Fibroblast of lung (primary cell): ENCODE results near the gene RTP2. TPM values are rescaled to one million over a fixed set of nuclear protein-coding genes. Genes with fewer than 3 reads are reported as not detected.

ENCODE experiments used
- DNase-seq, 2 donors: peaks; one replicate each; pipeline versions ENCODE4 v3.0.0 to v3.0.0-alpha.2; 2010; ENCODE audit warnings: low read depth in 2 of 2
- H2AFZ ChIP-seq: 2 replicates; pipeline ENCODE4 v1.5.1; 2012; ENCODE audit warnings: low read length, control low read depth, inconsistent platforms
- H3K27ac ChIP-seq: 2 replicates; pipeline ENCODE4 v1.5.1; 2011; ENCODE audit warnings: low read length, control low read depth; ENCODE audit not compliant: insufficient read depth
- H3K27me3 ChIP-seq: 2 replicates; pipeline ENCODE4 v1.5.1; 2011; ENCODE audit warnings: mild to moderate bottlenecking, low read length; ENCODE audit not compliant: control insufficient read depth, insufficient read depth
- H3K36me3 ChIP-seq: 2 replicates; pipeline ENCODE4 v1.5.1; 2011; ENCODE audit warnings: low read length; ENCODE audit not compliant: control insufficient read depth, insufficient read depth
- H3K4me1 ChIP-seq: 2 replicates; pipeline ENCODE4 v1.5.1; 2011; ENCODE audit warnings: low read length; ENCODE audit not compliant: control insufficient read depth, insufficient read depth; ENCODE audit errors: extremely low read depth
- H3K4me2 ChIP-seq: 2 replicates; pipeline ENCODE4 v1.5.1; 2011; ENCODE audit warnings: low read length, control low read depth; ENCODE audit not compliant: insufficient read depth; ENCODE audit errors: extremely low read depth
- H3K4me3 ChIP-seq, 4 experiments: fragments of 200-600 bp in 1 of 4; sonication (generic) in 1 of 4; replicated peaks in 1 of 4; 2 replicates each; pipeline ENCODE4 v1.5.1; 2011 to 2016; ENCODE audit warnings: low read length in 4 of 4, low read depth in 3 of 4, mild to moderate bottlenecking in 3 of 4, control low read depth in 2 of 4, inconsistent platforms in 1 of 4, mixed read lengths in 1 of 4; ENCODE audit not compliant: insufficient read depth in 1 of 4; ENCODE audit errors: control extremely low read depth in 1 of 4
- H3K79me2 ChIP-seq: 2 replicates; pipeline ENCODE4 v1.5.1; 2012; ENCODE audit warnings: mild to moderate bottlenecking, low read length, inconsistent platforms; ENCODE audit not compliant: control insufficient read depth, insufficient read depth
- H3K9ac ChIP-seq: 2 replicates; pipeline ENCODE4 v1.5.1; 2011; ENCODE audit warnings: mild to moderate bottlenecking, low read length, control low read depth; ENCODE audit not compliant: insufficient read depth
- H3K9me3 ChIP-seq: 2 replicates; pipeline ENCODE4 v1.5.1; 2012; ENCODE audit warnings: low read depth, low read length; ENCODE audit not compliant: control insufficient read depth, insufficient read depth
- H4K20me1 ChIP-seq: 2 replicates; pipeline ENCODE4 v1.5.1; 2011; ENCODE audit warnings: low read length; ENCODE audit not compliant: control insufficient read depth, insufficient read depth; ENCODE audit errors: extremely low read depth
- EZH2 ChIP-seq: IDR thresholded peaks from 2 replicates; pipeline ENCODE4 v1.5.1; 2012; ENCODE audit warnings: low read length, control low read depth, mild to moderate bottlenecking; ENCODE audit errors: missing control alignments
- polyA plus RNA-seq, 2 donors: library from polyadenylated mRNA; depleted of rRNA in 1 of 2; stranded (reverse) in 1 of 2; unstranded in 1 of 2; fragments of >200 nt; gene quantifications; 2 replicates each; pipeline ENCODE4 v1.2.1, GENCODE V29; 2011 to 2012; ENCODE audit warnings: missing spikeins in 1 of 2
- total RNA-seq: library from RNA; depleted of rRNA; stranded (reverse); fragments of >200 nt; gene quantifications from 2 replicates; pipeline ENCODE4 v1.2.1, GENCODE V29; 2014
- TF ChIP-seq, protein P1 (sequence below), 2 donors: IDR thresholded peaks in 1 of 2; conservative IDR thresholded peaks in 1 of 2; 1 replicate in 1 of 2; 2 replicates in 1 of 2; pipeline ENCODE4 v1.5.1; 2011 to 2012; ENCODE audit warnings: low read length in 2 of 2, control low read depth in 1 of 2, inconsistent platforms in 1 of 2, low read depth in 1 of 2, mild to moderate bottlenecking in 1 of 2

RTP2 gene
- total and polyA plus RNA-seq, 2 donors (not counting 1 experiment from before 2014, with no cell fraction given) = not detected

DNA sequence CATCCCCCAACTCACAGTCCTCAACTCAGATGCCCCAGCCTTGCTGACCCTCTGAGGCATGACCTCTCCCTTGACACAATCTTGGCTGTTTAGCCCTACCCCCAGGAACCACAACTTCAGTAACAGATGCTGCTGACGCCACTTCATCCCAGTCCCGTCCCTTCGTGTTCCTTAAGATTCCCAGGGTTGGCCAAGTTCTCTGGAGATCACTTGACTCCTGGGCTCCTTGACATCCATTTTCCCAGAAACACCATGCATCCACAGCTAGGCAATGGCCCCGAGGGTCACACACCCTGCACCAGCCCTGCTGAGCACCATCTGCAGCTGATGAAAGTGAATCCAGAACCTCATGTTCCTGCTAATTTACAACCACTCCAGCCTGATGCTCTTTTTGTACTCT, 6.9 kb downstream of the RTP2 start:
- no peak overlapping the region for H2AFZ ChIP-seq
- peaks cover 4% of the 10 kb centered on the region for H3K4me1 ChIP-seq
- H3K79me2 ChIP-seq = no peaks in the 10 kb centered on the region
- no peak overlapping the region for H3K9ac ChIP-seq
- no peak overlapping the region for H3K4me3 ChIP-seq
- peaks cover 6% of the 10 kb centered on the region for H3K27me3 ChIP-seq
- no peak overlapping the region for H3K27ac ChIP-seq
- no peaks in the 10 kb centered on the region for H3K9me3 ChIP-seq
- no peaks in the 10 kb centered on the region for H3K36me3 ChIP-seq
- no peaks in the 10 kb centered on the region for H4K20me1 ChIP-seq
- DNase-seq = peak in 1 of 2 donors; percentile 33
- TF ChIP-seq EZH2 = no peak
- TF ChIP-seq, protein P1, sequence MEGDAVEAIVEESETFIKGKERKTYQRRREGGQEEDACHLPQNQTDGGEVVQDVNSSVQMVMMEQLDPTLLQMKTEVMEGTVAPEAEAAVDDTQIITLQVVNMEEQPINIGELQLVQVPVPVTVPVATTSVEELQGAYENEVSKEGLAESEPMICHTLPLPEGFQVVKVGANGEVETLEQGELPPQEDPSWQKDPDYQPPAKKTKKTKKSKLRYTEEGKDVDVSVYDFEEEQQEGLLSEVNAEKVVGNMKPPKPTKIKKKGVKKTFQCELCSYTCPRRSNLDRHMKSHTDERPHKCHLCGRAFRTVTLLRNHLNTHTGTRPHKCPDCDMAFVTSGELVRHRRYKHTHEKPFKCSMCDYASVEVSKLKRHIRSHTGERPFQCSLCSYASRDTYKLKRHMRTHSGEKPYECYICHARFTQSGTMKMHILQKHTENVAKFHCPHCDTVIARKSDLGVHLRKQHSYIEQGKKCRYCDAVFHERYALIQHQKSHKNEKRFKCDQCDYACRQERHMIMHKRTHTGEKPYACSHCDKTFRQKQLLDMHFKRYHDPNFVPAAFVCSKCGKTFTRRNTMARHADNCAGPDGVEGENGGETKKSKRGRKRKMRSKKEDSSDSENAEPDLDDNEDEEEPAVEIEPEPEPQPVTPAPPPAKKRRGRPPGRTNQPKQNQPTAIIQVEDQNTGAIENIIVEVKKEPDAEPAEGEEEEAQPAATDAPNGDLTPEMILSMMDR (conservative IDR thresholded peaks at IDR 0.05 in 1 of 2, IDR thresholded peaks at IDR 0.05 in 1 of 2; ENCODE audit: low read depth in 1 of 2, low read length in 2 of 2) = no peak
- no peak overlapping the region for H3K4me2 ChIP-seq

DNA sequence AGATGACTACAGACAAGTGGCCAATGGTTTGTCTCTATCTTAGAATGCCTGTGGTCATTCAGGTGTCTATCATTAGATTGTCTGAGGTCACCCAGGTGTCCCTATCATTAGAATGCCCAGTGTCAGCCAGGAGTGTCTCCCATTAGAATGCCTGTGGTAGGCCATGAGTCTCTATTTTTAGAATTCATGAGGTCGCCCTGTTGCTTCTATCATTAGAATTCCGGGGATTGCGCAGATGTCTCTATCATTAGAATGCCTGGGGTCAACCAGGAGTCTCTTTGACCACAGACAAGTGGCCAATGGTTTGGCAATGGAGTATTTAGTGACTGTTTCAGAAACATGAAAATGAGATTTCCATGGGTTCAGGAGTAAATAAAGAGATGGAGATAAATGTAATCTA, 7.6 kb downstream of the RTP2 start:
- no peaks in the 10 kb centered on the region for H4K20me1 ChIP-seq
- H3K9ac ChIP-seq = no peak overlapping the region
- peak; percentile 40 to 67 for DNase-seq
- TF ChIP-seq, protein P1 (conservative IDR thresholded peaks at IDR 0.05 in 1 of 2, IDR thresholded peaks at IDR 0.05 in 1 of 2; ENCODE audit: low read depth in 1 of 2, low read length in 2 of 2) = no peak
- TF ChIP-seq EZH2 = no peak
- no peak overlapping the region for H3K4me3 ChIP-seq
- H2AFZ ChIP-seq = no peak overlapping the region
- no peaks in the 10 kb centered on the region for H3K79me2 ChIP-seq
- H3K27me3 ChIP-seq = peaks cover 6% of the 10 kb centered on the region
- no peaks in the 10 kb centered on the region for H3K36me3 ChIP-seq
- H3K4me2 ChIP-seq = no peak overlapping the region
- H3K9me3 ChIP-seq = no peaks in the 10 kb centered on the region
- no peak overlapping the region for H3K27ac ChIP-seq
- peaks cover 4% of the 10 kb centered on the region for H3K4me1 ChIP-seq

DNA sequence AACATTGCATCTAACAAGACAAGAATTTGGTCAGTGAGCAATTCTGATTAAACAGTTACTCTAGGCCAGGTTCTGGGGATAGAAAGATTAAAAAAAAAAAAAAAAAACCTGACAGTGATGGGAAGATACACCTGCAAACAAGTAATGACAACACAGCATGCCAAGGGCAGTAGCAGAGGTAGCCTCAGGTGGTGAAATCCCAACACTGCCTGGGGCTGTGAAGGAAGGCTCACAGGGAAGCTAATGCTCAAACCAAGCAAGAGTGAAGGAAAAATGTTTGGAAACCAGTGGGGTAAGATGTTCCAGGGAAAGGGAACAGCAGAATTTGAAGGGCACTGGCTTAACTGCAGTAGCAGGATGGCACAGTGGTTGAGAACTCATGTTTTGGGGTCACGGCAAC, 8.9 kb downstream of the RTP2 start:
- Histone ChIP-seq H3K79me2 (no peaks in the 10 kb centered on the region), H3K9ac (no peak overlapping the region), H4K20me1 (no peaks in the 10 kb centered on the region), H3K4me2 (no peak overlapping the region), H3K27me3 (peaks cover 6% of the 10 kb centered on the region), H3K27ac (no peak overlapping the region), H2AFZ (no peak overlapping the region), H3K4me1 (peaks cover 4% of the 10 kb centered on the region), H3K9me3 (no peaks in the 10 kb centered on the region), H3K36me3 (no peaks in the 10 kb centered on the region), H3K4me3 (no peak overlapping the region)
- DNase-seq = no peak
- TF ChIP-seq, protein P1 (conservative IDR thresholded peaks at IDR 0.05 in 1 of 2, IDR thresholded peaks at IDR 0.05 in 1 of 2; ENCODE audit: low read depth in 1 of 2, low read length in 2 of 2) = no peak
- no peak for TF ChIP-seq EZH2
